ENCODE measurements around the gene NPM1. TPM values are rescaled to one million over a fixed set of nuclear protein-coding genes. Genes with fewer than 3 reads are reported as not detected.

NPM1 gene
- total and polyA plus RNA-seq, 10 donors = 441 to 2,472 (median 624) TPM

DNA sequence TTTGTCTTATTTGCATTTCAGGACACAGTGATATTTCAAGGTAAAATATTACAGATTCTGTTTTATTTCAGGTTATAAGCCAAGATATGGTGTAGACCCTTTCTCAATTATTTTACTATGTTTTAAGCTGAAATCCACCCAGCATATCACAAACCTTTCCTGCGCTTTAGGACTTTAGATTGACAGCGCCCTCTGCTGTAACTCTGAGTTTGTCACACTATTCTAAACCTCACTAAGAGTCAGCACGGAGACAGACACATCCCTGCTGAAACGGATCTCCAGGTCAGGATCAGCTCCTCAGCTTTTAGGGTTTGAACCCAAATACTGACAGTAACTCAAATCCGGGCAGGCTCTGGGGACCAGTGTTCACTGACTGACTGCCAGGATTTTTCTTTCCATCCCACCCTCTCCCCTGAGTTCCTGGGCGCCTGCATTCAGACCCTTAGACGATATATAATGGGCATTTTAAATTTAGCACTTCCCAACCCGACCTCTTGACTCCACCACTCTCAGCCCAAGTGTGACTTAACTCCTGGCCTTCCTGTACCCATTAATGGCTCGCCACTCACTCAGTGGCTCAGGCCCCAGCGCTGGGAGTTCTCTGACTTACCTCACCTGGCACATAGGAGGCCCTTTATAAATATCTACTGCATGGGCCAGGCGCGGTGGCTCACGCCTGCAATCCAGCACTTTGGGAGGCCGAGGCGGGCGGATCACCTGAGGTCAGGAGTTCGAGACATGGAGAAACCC is 45.1 kb upstream of the NPM1 start:
- WGBS, 5 donors = 53 to 61% (median 55%) methylated on average over 17 of the region's 17 CpGs
- intact Hi-C loops (cut with DNase I; ENCODE audit: low total_unique reads) = loop anchor here (5.0 kb wide), 2 partner anchors 135 to 595 kb away; no protein-coding TSS in a partner anchor
- Histone ChIP-seq H3K4me3 (no peak overlapping the region), H3K9me3 (no peaks in the 10 kb centered on the region), H3K4me1 (no peaks in the 10 kb centered on the region), H3K27me3 (replicated peaks in 1 of 7) (peaks cover 0 to 60% (median 5%) of the 10 kb centered on the region in 7 donors), H3K27ac (no peak overlapping the region), H3K36me3 (no peaks in the 10 kb centered on the region)
- peak; percentile 15 for DNase-seq
- no peak for TF ChIP-seq POLR2AphosphoS5 (IDR thresholded peaks at IDR 0.05)
- TF ChIP-seq, protein P1, sequence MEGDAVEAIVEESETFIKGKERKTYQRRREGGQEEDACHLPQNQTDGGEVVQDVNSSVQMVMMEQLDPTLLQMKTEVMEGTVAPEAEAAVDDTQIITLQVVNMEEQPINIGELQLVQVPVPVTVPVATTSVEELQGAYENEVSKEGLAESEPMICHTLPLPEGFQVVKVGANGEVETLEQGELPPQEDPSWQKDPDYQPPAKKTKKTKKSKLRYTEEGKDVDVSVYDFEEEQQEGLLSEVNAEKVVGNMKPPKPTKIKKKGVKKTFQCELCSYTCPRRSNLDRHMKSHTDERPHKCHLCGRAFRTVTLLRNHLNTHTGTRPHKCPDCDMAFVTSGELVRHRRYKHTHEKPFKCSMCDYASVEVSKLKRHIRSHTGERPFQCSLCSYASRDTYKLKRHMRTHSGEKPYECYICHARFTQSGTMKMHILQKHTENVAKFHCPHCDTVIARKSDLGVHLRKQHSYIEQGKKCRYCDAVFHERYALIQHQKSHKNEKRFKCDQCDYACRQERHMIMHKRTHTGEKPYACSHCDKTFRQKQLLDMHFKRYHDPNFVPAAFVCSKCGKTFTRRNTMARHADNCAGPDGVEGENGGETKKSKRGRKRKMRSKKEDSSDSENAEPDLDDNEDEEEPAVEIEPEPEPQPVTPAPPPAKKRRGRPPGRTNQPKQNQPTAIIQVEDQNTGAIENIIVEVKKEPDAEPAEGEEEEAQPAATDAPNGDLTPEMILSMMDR (IDR thresholded peaks at IDR 0.05 in 8 of 11, conservative IDR thresholded peaks at IDR 0.05 in 3 of 11) = peak in 9 of 11 experiments; percentile 8 to 50 (median 42)

DNA sequence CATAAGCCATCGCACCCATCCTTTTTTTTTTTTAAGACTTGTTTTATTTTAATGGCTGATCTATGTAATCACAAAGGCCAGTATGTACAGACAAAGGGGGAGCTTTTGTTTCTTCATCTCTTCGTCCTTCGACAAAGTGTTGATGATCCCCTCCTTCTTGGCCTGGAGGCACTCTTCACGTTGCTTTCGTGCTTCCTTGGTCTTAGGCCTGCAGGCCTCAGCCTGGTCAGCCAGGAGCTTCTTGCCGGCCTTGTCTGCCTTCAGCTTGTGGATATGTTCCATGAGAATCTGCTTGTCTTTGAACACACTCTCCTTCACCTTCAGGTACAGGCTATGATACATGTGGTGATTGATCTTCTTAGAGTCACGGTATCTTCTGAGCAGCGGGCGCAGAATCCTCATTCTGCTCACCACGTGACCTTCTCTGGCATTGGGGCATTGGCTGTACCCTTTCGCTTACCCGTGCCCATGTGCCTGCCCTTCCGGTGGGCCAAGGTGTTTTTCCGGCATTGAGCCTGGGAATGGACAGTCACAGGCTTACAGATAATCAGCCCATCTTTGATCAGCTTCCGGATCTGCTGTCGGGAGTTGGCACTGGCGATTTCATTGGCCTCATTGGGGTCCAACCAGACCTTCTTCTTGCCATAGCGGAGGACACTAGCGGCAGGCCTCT is 42.6 kb upstream of the NPM1 start:
- WGBS, 5 donors = 91 to 95% (median 92%) methylated on average over 16 to 19 of the region's 19 CpGs

GRCh38 chr5:171351536-171352073 is 36.0 kb upstream of the NPM1 start:
- intact Hi-C loops (cut with DNase I; ENCODE audit: low total_unique reads) = no loop called here
- no peak for DNase-seq
- Histone ChIP-seq H3K27me3 (replicated peaks in 1 of 7) (no peaks in the 10 kb centered on the region), H3K27ac (no peak overlapping the region), H3K36me3 (no peaks in the 10 kb centered on the region), H3K4me3 (no peak overlapping the region), H3K9me3 (no peaks in the 10 kb centered on the region), H3K4me1 (no peaks in the 10 kb centered on the region)
- no peak for TF ChIP-seq POLR2AphosphoS5 (IDR thresholded peaks at IDR 0.05)
- no peak for TF ChIP-seq POLR2A (IDR thresholded peaks at IDR 0.05)
- TF ChIP-seq, protein P1 (IDR thresholded peaks at IDR 0.05 in 8 of 11, conservative IDR thresholded peaks at IDR 0.05 in 3 of 11) = no peak
- 81 to 93% (median 83%) methylated on average over 7 of the region's 7 CpGs for WGBS, 5 donors

More for the DNA sequence above, 42.6 kb upstream of the NPM1 start:
- no peaks in the 10 kb centered on the region for H3K36me3 ChIP-seq
- peak; percentile 54 for DNase-seq
- no peaks in the 10 kb centered on the region for H3K9me3 ChIP-seq
- H3K4me1 ChIP-seq = no peaks in the 10 kb centered on the region
- H3K4me3 ChIP-seq = no peak overlapping the region
- peaks cover 0 to 35% (median 0%) of the 10 kb centered on the region in 7 donors for H3K27me3 ChIP-seq (replicated peaks in 1 of 7)
- intact Hi-C loops (cut with DNase I; ENCODE audit: low total_unique reads) = loop anchor here (5.0 kb wide), 2 partner anchors 138 to 598 kb away; no protein-coding TSS in a partner anchor
- TF ChIP-seq POLR2AphosphoS5 (IDR thresholded peaks at IDR 0.05) (no peak), POLR2A (IDR thresholded peaks at IDR 0.05) (no peak)
- TF ChIP-seq, protein P1 (IDR thresholded peaks at IDR 0.05 in 8 of 11, conservative IDR thresholded peaks at IDR 0.05 in 3 of 11) = no peak
- no peak overlapping the region for H3K27ac ChIP-seq

- intact Hi-C loops (cut with DNase I; ENCODE audit: low total_unique reads) = no loop called here
These were observed 32.3 kb upstream of the NPM1 start for GRCh38 chr5:171355302-171355724.

More at GRCh38 chr5:171355302-171355724, 32.3 kb upstream of the NPM1 start:
- no peaks in the 10 kb centered on the region for H3K27me3 ChIP-seq (replicated peaks in 1 of 7)
- no peaks in the 10 kb centered on the region for H3K4me1 ChIP-seq
- H3K4me3 ChIP-seq = peak overlapping the region in 1 of 8 donors; percentile 56
- WGBS, 5 donors = 66 to 75% (median 70%) methylated on average over 5 of the region's 5 CpGs
- H3K36me3 ChIP-seq = no peaks in the 10 kb centered on the region
- H3K27ac ChIP-seq = peak overlapping the region in 2 of 8 donors; percentile 0 to 4
- H3K9me3 ChIP-seq = no peaks in the 10 kb centered on the region
- peak; percentile 4 for DNase-seq
- no peak for TF ChIP-seq POLR2A (IDR thresholded peaks at IDR 0.05)

Data from spleen (tissue), 11 donors.